PC-3 (cell line): ENCODE measurements around the gene CACNA1E. TPM values are rescaled to one million over a fixed set of nuclear protein-coding genes. Genes with fewer than 3 reads are reported as not detected.

Experiments
- ATAC-seq: fragments of 200-7000 bp; cut with Tn5 transposase; 2 replicates; pipeline ENCODE4 v1.9.1; 2020; ENCODE audit warnings: mild to moderate bottlenecking, moderate library complexity
- BruUV-seq: library from RNA; stranded (reverse); fragments of 400-500 nt; replicated peaks from 2 replicates; lab custom pipeline; 2021; lab: Mats Ljungman, UMichigan
- CTCF ChIA-PET: fragments of 300-600 bp; sonication (Branson Sonifier 250); formaldehyde crosslinking; loops from one replicate; lab custom pipeline; 2022; ENCODE audit warnings: antibody characterized with exemption; lab: Charles Lee
- POLR2A ChIA-PET: fragments of 300-600 bp; sonication (Branson Sonifier 250); formaldehyde crosslinking; loops from one replicate; lab custom pipeline; 2022; ENCODE audit warnings: antibody characterized with exemption; ENCODE audit not compliant: unreplicated experiment; lab: Charles Lee
- DNase-seq: peaks from one replicate; pipeline ENCODE4 v3.0.0-alpha.2; 2015
- H2AFZ ChIP-seq: fragments of 300-600 bp; sonication (generic); 2 replicates; pipeline ENCODE4 v1.6.0; 2016; ENCODE audit warnings: antibody characterized with exemption, low read length
- H3F3A ChIP-seq: fragments of 300-600 bp; sonication (generic); one replicate; pipeline ENCODE4 v1.6.0; 2017; ENCODE audit warnings: antibody characterized with exemption, low read length, control low read depth, mild to moderate bottlenecking; ENCODE audit not compliant: unreplicated experiment
- H3K27ac ChIP-seq: fragments of 300-600 bp; sonication (generic); 2 replicates; pipeline ENCODE4 v1.5.1; 2016; ENCODE audit warnings: mild to moderate bottlenecking, low read length
- H3K27me3 ChIP-seq: fragments of 300-600 bp; sonication (generic); 2 replicates; pipeline ENCODE4 v1.6.1; 2016; ENCODE audit warnings: low read length, mixed read lengths
- H3K36me3 ChIP-seq: fragments of 300-600 bp; sonication (generic); 2 replicates; pipeline ENCODE4 v1.6.1; 2016; ENCODE audit warnings: low read depth, mixed run types, low read length, mixed read lengths
- H3K4me1 ChIP-seq: fragments of 300-600 bp; sonication (generic); 2 replicates; pipeline ENCODE4 v1.5.1; 2016; ENCODE audit warnings: low read length; ENCODE audit not compliant: insufficient read depth
- H3K4me2 ChIP-seq: fragments of 300-600 bp; sonication (generic); 2 replicates; pipeline ENCODE4 v1.6.0; 2016; ENCODE audit warnings: low read length
- H3K4me3 ChIP-seq: fragments of 300-600 bp; sonication (generic); 2 replicates; pipeline ENCODE4 v1.5.1; 2016; ENCODE audit warnings: mild to moderate bottlenecking, low read length, mixed read lengths
- H3K79me2 ChIP-seq: fragments of 300-600 bp; sonication (generic); 2 replicates; pipeline ENCODE4 v1.6.1; 2017; ENCODE audit warnings: low read length, mixed read lengths
- H3K9ac ChIP-seq: fragments of 300-600 bp; sonication (generic); 2 replicates; pipeline ENCODE4 v1.6.0; 2016; ENCODE audit warnings: mild to moderate bottlenecking, low read length
- H3K9me2 ChIP-seq: fragments of 300-600 bp; sonication (generic); replicated peaks from 2 replicates; pipeline ENCODE4 v1.6.1; 2016; ENCODE audit warnings: mixed run types, low read length, mixed read lengths
- H3K9me3 ChIP-seq: fragments of 300-600 bp; sonication (generic); 2 replicates; pipeline ENCODE4 v1.6.1; 2016; ENCODE audit warnings: low read length, mixed read lengths
- H4K20me1 ChIP-seq: fragments of 300-600 bp; sonication (generic); 2 replicates; pipeline ENCODE4 v1.6.1; 2016; ENCODE audit warnings: low read length, mixed read lengths
- EZH2 ChIP-seq: fragments of 300-600 bp; sonication (generic); IDR thresholded peaks from one replicate; pipeline ENCODE4 v1.6.1; 2017; ENCODE audit warnings: antibody characterized with exemption, mild to moderate bottlenecking, low read length; ENCODE audit not compliant: unreplicated experiment
- EZH2phosphoT487 ChIP-seq: fragments of 300-600 bp; sonication (generic); IDR thresholded peaks from 2 replicates; pipeline ENCODE4 v1.6.1; 2018; ENCODE audit warnings: mild to moderate bottlenecking, antibody characterized with exemption, low read length, borderline replicate concordance
- intact Hi-C: fragments of 100-400 bp; cut with micrococcal nuclease; formaldehyde crosslinking; loops from 2 replicates; pipeline ENCODE4 v1.9.0; 2023
- total RNA-seq: library from RNA; depleted of rRNA; stranded (reverse); fragments of >200 nt; gene quantifications from 2 replicates; pipeline ENCODE4 v1.2.3, GENCODE V29; 2014
- TF ChIP-seq, protein P1 (sequence below): fragments of 300-600 bp; sonication (generic); conservative IDR thresholded peaks from 2 replicates; pipeline ENCODE4 v1.5.1; 2017; ENCODE audit warnings: antibody characterized with exemption, low read depth, mild to moderate bottlenecking, low read length

Gene CACNA1E
- total RNA-seq, 1 experiment from 2014 or later = not detected

DNA sequence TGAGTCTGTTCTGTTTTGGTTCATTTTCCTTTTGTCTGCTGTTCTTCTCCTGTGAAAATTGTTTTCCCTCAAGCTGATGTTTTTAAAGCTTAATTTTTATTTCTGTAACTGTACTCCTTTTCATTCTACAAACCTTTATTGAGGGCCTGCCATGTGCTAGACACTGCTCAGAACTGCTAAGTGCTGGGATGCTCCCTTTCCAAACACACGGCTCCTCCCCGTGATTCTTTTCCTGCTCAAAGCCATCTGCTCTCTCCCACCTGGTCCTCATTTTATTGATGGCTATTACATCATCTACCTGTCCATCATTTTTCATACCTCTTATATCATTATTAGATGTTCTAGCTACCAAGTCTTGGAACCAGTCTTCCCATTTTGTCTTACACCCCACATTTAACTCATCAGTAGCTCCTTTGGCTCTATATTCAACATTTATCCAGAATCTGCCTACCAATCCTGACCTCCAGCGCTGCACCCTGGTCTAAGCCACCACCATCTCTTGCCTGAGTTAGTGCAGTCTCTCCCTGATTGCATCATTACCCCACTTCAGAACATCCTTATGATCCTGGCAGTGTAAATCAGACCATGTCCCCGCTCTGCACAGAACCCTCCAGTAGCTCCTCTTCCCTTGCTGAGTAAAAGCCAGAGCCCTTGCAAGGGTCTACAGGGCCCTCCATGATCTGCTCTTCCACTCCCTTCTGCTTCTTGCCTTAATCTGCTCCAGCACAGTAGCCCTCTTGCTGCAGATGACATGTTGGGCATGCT, 118.1 kb downstream of the CACNA1E start:
- H4K20me1 ChIP-seq = no peaks in the 10 kb centered on the region
- no peak overlapping the region for H2AFZ ChIP-seq
- no peaks in the 10 kb centered on the region for H3F3A ChIP-seq
- ATAC-seq (no peak), DNase-seq (no peak)
- H3K9me3 ChIP-seq = no peaks in the 10 kb centered on the region
- no peak overlapping the region for H3K27ac ChIP-seq
- no TSS peak for BruUV-seq
- no peak overlapping the region for H3K4me2 ChIP-seq
- ChIA-PET POLR2A (no interaction called here), CTCF (no interaction called here)
- H3K9ac ChIP-seq = no peak overlapping the region
- intact Hi-C loops = no loop called here
- H3K36me3 ChIP-seq = no peaks in the 10 kb centered on the region
- H3K27me3 ChIP-seq = no peaks in the 10 kb centered on the region
- no peak overlapping the region for H3K4me3 ChIP-seq
- TF ChIP-seq EZH2 (no peak), EZH2phosphoT487 (no peak)
- TF ChIP-seq, protein P1, sequence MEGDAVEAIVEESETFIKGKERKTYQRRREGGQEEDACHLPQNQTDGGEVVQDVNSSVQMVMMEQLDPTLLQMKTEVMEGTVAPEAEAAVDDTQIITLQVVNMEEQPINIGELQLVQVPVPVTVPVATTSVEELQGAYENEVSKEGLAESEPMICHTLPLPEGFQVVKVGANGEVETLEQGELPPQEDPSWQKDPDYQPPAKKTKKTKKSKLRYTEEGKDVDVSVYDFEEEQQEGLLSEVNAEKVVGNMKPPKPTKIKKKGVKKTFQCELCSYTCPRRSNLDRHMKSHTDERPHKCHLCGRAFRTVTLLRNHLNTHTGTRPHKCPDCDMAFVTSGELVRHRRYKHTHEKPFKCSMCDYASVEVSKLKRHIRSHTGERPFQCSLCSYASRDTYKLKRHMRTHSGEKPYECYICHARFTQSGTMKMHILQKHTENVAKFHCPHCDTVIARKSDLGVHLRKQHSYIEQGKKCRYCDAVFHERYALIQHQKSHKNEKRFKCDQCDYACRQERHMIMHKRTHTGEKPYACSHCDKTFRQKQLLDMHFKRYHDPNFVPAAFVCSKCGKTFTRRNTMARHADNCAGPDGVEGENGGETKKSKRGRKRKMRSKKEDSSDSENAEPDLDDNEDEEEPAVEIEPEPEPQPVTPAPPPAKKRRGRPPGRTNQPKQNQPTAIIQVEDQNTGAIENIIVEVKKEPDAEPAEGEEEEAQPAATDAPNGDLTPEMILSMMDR = no peak
- no peaks in the 10 kb centered on the region for H3K4me1 ChIP-seq
- no peaks in the 10 kb centered on the region for H3K79me2 ChIP-seq
- no peaks in the 10 kb centered on the region for H3K9me2 ChIP-seq

DNA sequence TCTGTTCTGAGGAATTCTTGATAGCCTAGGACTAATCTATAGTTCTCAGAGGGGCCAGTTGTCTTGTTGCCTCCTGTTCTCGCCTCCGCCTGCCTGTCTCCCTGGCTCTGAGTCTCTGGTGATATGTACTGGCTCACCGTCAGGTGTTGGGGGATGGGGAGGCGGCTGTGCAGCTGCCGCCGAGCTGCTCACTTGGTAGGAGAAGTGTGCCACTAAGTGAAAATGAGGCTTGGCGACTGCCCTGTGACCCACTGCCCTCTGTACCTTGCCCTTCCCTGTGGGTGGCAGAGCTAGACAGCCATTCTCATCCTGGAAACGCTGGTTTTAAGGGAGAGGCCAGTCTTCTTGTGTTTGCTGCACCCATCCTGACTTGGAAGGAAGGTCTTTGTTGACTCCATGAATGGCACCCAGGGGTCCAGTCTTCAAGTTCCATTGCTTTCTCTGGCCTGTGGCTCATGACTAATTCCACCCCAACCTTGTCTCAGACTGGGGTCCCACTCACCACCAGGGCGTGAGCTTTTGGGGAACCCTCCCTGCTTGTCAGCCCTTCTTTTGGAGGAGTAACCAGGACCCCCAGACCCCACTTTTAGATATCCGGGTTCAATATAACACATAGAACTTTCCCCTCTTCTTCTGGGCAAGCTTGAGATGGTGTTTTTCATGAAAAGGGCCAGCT, 120.6 kb downstream of the CACNA1E start:
- no peak overlapping the region for H3K27ac ChIP-seq
- H3K79me2 ChIP-seq = no peaks in the 10 kb centered on the region
- POLR2A ChIA-PET = no interaction called here
- H3F3A ChIP-seq = no peaks in the 10 kb centered on the region
- H3K9ac ChIP-seq = no peak overlapping the region
- DNase-seq = no peak
- no peaks in the 10 kb centered on the region for H3K27me3 ChIP-seq
- H2AFZ ChIP-seq = no peak overlapping the region
- intact Hi-C loops = no loop called here
- H3K4me3 ChIP-seq = no peak overlapping the region
- CTCF ChIA-PET = no interaction called here
- H4K20me1 ChIP-seq = no peaks in the 10 kb centered on the region
- no peaks in the 10 kb centered on the region for H3K9me3 ChIP-seq
- no peaks in the 10 kb centered on the region for H3K9me2 ChIP-seq
- TF ChIP-seq EZH2phosphoT487 (no peak), EZH2 (no peak)
- TF ChIP-seq, protein P1 = no peak
- H3K4me2 ChIP-seq = no peak overlapping the region
- no peaks in the 10 kb centered on the region for H3K4me1 ChIP-seq
- no peak for ATAC-seq
- H3K36me3 ChIP-seq = no peaks in the 10 kb centered on the region
- no TSS peak for BruUV-seq
